Activated CD4-positive, alpha-beta T cell treated with anti-CD3 and anti-CD28 coated beads, Interleukin-2, amount 10 ng/mL, durations not matched to agents 7 days and 5 days (primary cell): ENCODE results near the gene RANBP10. TPM values are rescaled to one million over a fixed set of nuclear protein-coding genes. Genes with fewer than 3 reads are reported as not detected.

Source experiments
- CTCF ChIA-PET: fragments of 350-600 bp; sonication (Branson Sonifier 250); formaldehyde crosslinking; loops from one replicate; lab custom pipeline; 2021; ENCODE audit warnings: antibody characterized with exemption; lab: Charles Lee
- POLR2A ChIA-PET: fragments of 350-600 bp; sonication (Branson Sonifier 250); formaldehyde crosslinking; loops from one replicate; lab custom pipeline; 2021; ENCODE audit warnings: antibody characterized with exemption; lab: Charles Lee
- DNase-seq: peaks from one replicate; pipeline ENCODE4 v3.0.0-alpha.2; 2020
- H3K27ac Mint-ChIP-seq: one replicate; pipeline ENCODE4 v1.8.0; 2021; ENCODE audit warnings: mild to moderate bottlenecking, moderate library complexity, mixed read lengths
- H3K27me3 Mint-ChIP-seq: one replicate; pipeline ENCODE4 v1.8.0; 2021; ENCODE audit warnings: mixed read lengths
- H3K36me3 Mint-ChIP-seq: one replicate; pipeline ENCODE4 v1.8.0; 2021; ENCODE audit warnings: low read depth, mixed read lengths
- H3K4me1 Mint-ChIP-seq: one replicate; pipeline ENCODE4 v1.8.0; 2021; ENCODE audit warnings: mixed read lengths
- H3K4me3 Mint-ChIP-seq: one replicate; pipeline ENCODE4 v1.8.0; 2021; ENCODE audit warnings: mild to moderate bottlenecking, moderate library complexity, mixed read lengths
- H3K9me3 Mint-ChIP-seq: one replicate; pipeline ENCODE4 v1.8.0; 2021; ENCODE audit warnings: mixed read lengths
- total RNA-seq, 2 experiments: library from RNA; stranded (reverse); gene quantifications; one replicate each; pipeline ENCODE4 v1.2.3, GENCODE V29; 2021

The RANBP10 gene
- total RNA-seq, 2 experiments from 2014 or later, result 28.2 to 30.4 TPM

DNA sequence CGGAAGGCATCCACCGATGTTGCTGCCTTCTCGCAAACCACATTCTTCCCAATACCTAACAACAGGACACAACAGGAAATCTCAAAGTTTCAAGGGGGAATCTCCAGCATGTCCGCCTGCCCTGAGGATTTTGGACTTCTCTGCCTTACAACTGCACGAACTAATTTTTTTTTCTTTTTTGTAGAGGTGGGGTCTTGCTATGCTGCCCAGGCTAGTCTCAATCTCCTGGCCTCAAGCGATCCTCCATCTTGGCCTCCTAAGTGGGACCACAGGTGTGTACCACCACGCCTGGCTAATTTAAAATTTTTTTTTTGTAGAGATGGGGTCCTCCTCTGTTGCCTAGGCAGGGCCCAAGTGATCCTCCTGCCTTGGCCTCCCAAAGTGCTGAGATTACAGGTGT is 130.4 kb downstream of the RANBP10 start:
- H3K27ac Mint-ChIP-seq, result no peak overlapping the region
- H3K9me3 Mint-ChIP-seq, result no peaks in the 10 kb centered on the region
- no peak for DNase-seq
- ChIA-PET POLR2A (no interaction called here), CTCF (interaction anchor here (1.9 to 2.0 kb wide), 2 partner anchors 8 to 155 kb away, joined by 7 to 11 read pairs; no protein-coding TSS in a partner anchor)
- peaks cover 6% of the 10 kb centered on the region for H3K4me1 Mint-ChIP-seq
- H3K4me3 Mint-ChIP-seq, result no peak overlapping the region
- no peaks in the 10 kb centered on the region for H3K27me3 Mint-ChIP-seq
- peaks cover 1% of the 10 kb centered on the region for H3K36me3 Mint-ChIP-seq

DNA sequence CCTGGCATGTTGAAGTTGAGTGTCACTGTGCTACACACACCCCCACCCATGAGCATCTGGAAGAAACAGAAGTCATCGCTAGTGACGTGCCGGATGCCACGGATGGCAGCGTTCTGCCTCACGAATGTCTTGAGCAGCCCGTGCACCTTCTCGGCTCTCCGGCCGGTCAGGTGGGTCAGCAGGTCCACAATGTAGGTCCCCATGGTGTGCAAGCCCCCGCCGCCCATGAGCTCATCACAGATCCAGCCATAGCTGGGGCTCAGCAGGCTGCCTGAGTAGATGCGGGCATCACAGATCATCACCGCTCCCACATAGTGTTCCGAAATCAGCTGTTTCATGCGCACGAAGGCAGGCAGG is 130.8 kb downstream of the RANBP10 start:
- H3K4me3 Mint-ChIP-seq, result no peak overlapping the region
- POLR2A ChIA-PET, result no interaction called here
- H3K27me3 Mint-ChIP-seq, result no peaks in the 10 kb centered on the region
- H3K9me3 Mint-ChIP-seq, result no peaks in the 10 kb centered on the region
- CTCF ChIA-PET, result interaction anchor here (0.6 to 2.0 kb wide), 2 partner anchors 17 to 154 kb away, joined by 5 to 11 read pairs; no protein-coding TSS in a partner anchor
- H3K27ac Mint-ChIP-seq, result no peak overlapping the region
- DNase-seq, result no peak
- H3K36me3 Mint-ChIP-seq, result peaks cover 1% of the 10 kb centered on the region
- peaks cover 6% of the 10 kb centered on the region for H3K4me1 Mint-ChIP-seq

DNA sequence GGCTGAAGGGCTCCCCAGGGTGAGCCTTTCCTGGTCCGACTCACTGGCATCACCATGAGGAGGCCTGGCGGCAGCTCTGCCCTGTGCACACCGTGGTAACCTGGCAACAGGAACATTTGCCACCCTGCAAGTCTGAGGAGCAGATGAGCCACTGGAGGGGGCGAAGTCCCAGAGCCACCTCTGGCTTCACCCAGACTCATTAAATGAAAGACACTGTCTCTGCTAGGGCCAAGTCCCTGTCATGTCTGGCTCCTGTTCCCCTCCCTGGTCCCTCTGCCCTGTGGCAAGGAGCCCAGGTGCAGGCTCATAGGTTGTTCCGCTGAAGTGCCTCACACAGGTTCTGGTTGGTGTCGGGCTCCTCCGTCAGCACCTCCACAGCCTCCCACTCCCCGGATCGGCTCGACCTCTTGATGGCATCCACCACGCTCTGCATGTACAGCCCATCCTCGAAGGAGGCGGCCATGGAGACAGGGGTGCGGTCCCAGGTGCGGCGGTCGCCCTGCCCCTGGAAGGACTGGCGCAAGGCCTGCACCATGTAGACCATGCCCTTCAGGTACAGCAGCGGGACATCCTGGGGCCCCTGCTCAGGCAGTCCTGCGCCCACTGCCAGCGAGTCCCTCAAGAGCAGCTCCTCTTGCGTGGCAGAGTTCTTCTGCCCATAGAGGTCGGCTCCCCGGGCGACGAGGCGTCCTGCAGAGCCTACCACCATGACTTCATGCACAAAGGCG is 131.3 kb downstream of the RANBP10 start:
- no peak overlapping the region for H3K27ac Mint-ChIP-seq
- no peaks in the 10 kb centered on the region for H3K27me3 Mint-ChIP-seq
- H3K4me3 Mint-ChIP-seq, result no peak overlapping the region
- H3K36me3 Mint-ChIP-seq, result peaks cover 1% of the 10 kb centered on the region
- H3K4me1 Mint-ChIP-seq, result peaks cover 6% of the 10 kb centered on the region
- DNase-seq, result no peak
- H3K9me3 Mint-ChIP-seq, result no peaks in the 10 kb centered on the region
- POLR2A ChIA-PET, result no interaction called here
- CTCF ChIA-PET, result interaction anchor here (0.6 to 2.0 kb wide), 2 partner anchors 18 to 154 kb away, joined by 5 to 11 read pairs; no protein-coding TSS in a partner anchor

DNA sequence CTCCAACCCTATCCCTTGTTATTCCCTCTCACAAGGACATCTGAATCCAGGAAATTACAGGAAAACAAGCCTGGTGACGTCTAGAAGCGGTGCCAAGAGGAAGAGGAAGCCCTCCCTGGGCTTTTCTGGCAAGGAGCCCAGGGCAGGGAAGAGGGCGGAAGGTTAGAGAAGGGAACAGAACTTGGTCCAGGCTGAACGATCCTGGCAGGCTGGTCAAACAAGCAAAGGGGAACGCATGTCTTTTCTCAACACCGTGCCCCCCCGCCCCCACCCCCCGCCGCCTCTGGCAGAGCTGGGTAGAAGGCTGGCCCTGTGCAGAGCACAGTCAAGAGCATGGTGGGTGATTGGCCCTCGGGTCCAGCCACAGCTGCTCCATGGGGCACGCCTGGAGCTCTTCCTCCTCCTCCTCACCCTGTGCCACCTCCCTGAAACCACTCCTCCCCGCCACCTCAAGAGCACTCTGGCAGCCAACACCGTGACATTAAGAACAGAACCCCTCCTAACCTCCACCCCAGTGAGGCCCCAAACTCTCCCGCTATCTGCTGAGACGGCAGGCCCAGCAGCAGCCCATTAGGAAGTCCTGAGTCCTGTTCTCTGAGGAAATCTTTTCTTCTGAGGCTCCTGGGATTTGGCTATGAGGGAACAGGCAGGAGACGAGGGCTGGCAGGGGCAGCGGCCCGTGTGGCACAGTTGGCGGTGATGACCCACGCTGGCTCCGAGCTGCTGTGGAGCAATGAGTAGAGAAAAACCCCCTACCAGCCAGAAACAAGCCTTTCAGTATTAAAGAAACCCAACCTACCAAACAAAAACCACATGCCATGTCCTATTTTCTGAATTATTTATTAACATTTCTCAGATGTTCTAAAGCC is 132.4 kb downstream of the RANBP10 start:
- Mint-ChIP-seq H3K9me3 (no peaks in the 10 kb centered on the region), H3K4me1 (peaks cover 6% of the 10 kb centered on the region), H3K27ac (no peak overlapping the region), H3K27me3 (no peaks in the 10 kb centered on the region), H3K36me3 (peaks cover 1% of the 10 kb centered on the region), H3K4me3 (no peak overlapping the region)
- no peak for DNase-seq
- ChIA-PET CTCF (interaction anchor here (0.8 to 2.9 kb wide), 10 partner anchors 9 to 192 kb away, joined by 3 to 15 read pairs (median 6); partner anchors contain the start of gene GFOD2), POLR2A (no interaction called here)

Other genes with a start within 250 kb of the RANBP10 start
- gene CTCF, start 244.0 kb downstream of the RANBP10 start, total RNA-seq, result 10 to 100 TPM; 87.1 to 98.5 TPM
- 100 to 1,000 TPM; 203 to 226 TPM for gene CARMIL2, start 161.4 kb downstream of the RANBP10 start, total RNA-seq
- gene ACD, start 146.3 kb downstream of the RANBP10 start, total RNA-seq, result 10 to 100 TPM; 38.0 to 41.8 TPM
- 10 to 100 TPM; 11.6 to 13.0 TPM for gene PARD6A, start 145.6 kb downstream of the RANBP10 start, total RNA-seq
- 1 to 10 TPM; 8.0 to 8.2 TPM for gene ENKD1, start 139.8 kb downstream of the RANBP10 start, total RNA-seq
- 1 to 10 TPM; 3.8 to 4.8 TPM for gene C16orf86, start 139.7 kb downstream of the RANBP10 start, total RNA-seq
- gene GFOD2, start 87.2 kb downstream of the RANBP10 start, total RNA-seq, result 10 to 100 TPM; 11.2 to 11.9 TPM
- gene TSNAXIP1, start 329 bp upstream of the RANBP10 start, total RNA-seq, result under 1 TPM; 0.27 to 0.33 TPM
- 10 to 100 TPM; 37.5 to 41.7 TPM for gene THAP11, start 35.8 kb upstream of the RANBP10 start, total RNA-seq
- 100 to 1,000 TPM; 112 to 140 TPM for gene NUTF2, start 40.4 kb upstream of the RANBP10 start, total RNA-seq
- 10 to 100 TPM; 62.1 to 64.0 TPM for gene CENPT, start 41.1 kb upstream of the RANBP10 start, total RNA-seq
- gene EDC4, start 66.5 kb upstream of the RANBP10 start, total RNA-seq, result 100 to 1,000 TPM; 114 to 128 TPM
- gene NRN1L, start 78.3 kb upstream of the RANBP10 start, total RNA-seq, result 1 to 10 TPM; 1.5 to 2.5 TPM
- gene PSKH1, start 86.7 kb upstream of the RANBP10 start, total RNA-seq, result 10 to 100 TPM; 21.3 to 21.5 TPM
- gene CTRL, start 125.3 kb upstream of the RANBP10 start, total RNA-seq, result 1 to 10 TPM; 7.2 to 9.4 TPM
- 100 to 1,000 TPM; 214 to 288 TPM for gene PSMB10, start 130.3 kb upstream of the RANBP10 start, total RNA-seq
- gene LCAT, start 137.6 kb upstream of the RANBP10 start, total RNA-seq, result 10 to 100 TPM; 12.9 to 15.3 TPM
- 10 to 100 TPM; 27.1 to 29.5 TPM for gene SLC12A4, start 162.1 kb upstream of the RANBP10 start, total RNA-seq
- under 1 TPM; 0.10 TPM for gene DPEP3, start 173.9 kb upstream of the RANBP10 start, total RNA-seq
- 10 to 100 TPM; 12.4 to 14.2 TPM for gene DPEP2, start 192.9 kb upstream of the RANBP10 start, total RNA-seq
- gene DPEP2NB, start 209.4 kb upstream of the RANBP10 start, total RNA-seq, result not detected
- gene DDX28, start 216.7 kb upstream of the RANBP10 start, total RNA-seq, result 10 to 100 TPM; 12.9 to 14.4 TPM
- 10 to 100 TPM; 21.5 to 23.4 TPM for gene DUS2, start 216.7 kb upstream of the RANBP10 start, total RNA-seq